H54 (cell line): Measurements from ENCODE around the gene PTPN5.

Experiments used
- DNase-seq: peaks from one replicate; pipeline ENCODE4 v3.0.0; 2011; ENCODE audit warnings: low spot score, mixed read lengths; ENCODE audit not compliant: insufficient read length
- FAIRE-seq: peaks from 3 replicates; lab custom pipeline; 2011; peaks lifted over from hg19 to GRCh38; lab: Jason Lieb, UNC
- POLR2A ChIP-seq: IDR thresholded peaks from 2 replicates; pipeline ENCODE4 v1.6.1; 2011; ENCODE audit warnings: low read depth, mild to moderate bottlenecking, low read length

Gene PTPN5

DNA sequence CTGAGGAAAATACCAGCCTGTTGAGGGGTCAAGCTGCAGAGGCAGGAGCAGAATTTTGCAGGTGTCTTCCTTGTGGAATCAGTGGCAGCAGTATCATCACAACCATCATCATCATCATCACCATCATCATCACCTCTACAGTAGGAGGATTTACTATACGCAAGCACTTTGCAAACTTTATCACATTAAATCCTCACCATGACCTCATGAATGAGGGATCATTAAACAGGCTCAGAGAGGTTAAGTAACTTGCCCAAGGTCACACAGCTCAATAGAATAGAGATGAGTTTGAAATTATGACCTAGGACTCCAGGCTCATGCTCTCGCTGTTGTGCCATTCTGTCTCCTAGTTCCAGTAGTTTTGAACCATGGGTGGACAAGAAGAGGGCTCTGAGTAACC lies 25.6 kb downstream of the PTPN5 start:
- FAIRE-seq (no peak), DNase-seq (no peak)
- no peak for TF ChIP-seq POLR2A

DNA sequence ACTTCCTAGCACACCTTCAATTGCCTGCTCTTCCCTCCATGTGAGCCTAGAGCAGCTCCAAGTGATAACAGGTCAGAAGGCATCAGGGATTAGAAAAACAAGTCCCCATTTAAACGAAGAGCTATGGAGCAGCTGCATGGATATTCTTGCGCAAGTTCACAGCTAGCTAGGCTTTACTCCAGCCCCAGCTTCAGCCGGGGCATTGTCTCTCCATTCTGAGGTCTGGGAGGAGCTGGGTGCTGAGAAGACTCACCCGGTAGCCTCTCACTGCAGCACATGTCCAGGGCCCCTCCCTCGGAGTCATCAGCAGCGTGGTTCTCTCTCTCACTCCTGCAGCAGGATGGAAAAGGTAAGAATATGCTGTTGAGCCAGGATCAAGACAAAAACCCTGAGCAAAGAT lies 26.0 kb downstream of the PTPN5 start:
- FAIRE-seq, result no peak
- DNase-seq, result no peak
- TF ChIP-seq POLR2A, result no peak

DNA sequence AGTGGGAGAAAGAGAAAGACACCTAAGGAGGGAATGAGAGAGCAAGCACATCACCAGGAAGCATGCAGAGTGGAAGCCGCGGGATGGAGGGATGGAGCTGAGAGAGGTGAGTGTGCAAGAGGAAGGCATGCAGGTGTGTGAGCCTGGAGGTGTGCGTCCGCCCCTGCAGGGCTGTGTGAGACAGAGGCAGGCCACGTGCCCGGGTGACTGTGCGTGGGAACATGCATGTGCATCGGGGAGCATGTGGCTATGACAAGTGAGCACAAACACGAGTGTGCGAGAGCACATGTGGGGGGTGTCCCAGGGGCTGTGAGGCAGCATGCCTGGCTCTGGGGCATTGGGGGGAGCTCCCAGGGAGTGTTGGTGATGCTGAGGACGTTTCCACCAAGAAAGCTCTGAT lies 29.9 kb downstream of the PTPN5 start:
- TF ChIP-seq POLR2A, result no peak
- DNase-seq (no peak), FAIRE-seq (no peak)

DNA sequence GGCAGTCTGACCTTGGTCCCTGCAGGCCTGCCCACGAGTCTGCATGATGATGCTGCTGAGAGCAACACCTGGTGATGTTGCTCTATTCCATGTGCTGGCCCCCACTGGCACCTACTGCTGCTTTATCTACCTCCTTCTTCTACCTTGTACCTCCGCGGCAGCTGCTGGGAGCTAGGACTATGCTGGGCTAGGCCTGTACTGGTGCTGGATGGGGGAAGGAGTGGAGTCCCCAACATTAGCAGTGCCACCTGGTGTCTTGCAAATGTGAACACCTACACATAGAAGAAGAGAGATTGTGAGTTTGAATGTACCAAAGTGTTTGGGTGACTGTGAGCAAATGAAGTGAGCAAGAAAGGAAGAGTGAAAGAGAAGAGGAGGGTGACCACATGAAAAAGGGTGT lies 30.5 kb downstream of the PTPN5 start:
- no peak for TF ChIP-seq POLR2A
- DNase-seq, result no peak
- FAIRE-seq, result no peak

DNA sequence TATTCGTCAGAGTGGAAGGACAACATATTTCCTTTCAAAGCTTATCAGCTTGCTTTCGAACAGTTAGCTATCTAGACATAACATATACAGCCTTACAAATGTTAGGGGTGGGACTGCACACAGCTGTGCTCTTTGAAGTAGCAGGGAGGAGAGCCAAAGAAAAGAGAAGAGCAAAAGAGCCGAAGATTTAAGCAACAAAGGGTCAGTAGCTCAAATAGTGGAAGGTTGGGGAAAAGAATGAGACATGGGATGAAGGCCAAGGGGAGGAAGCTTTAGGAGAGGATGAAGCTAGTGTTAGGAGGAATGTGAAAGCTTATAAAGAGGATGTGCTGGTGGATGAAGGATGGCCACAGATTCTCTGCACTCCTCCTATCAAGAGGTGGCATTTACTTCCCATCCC lies 33.8 kb downstream of the PTPN5 start:
- TF ChIP-seq POLR2A, result no peak
- DNase-seq, result no peak
- FAIRE-seq, result no peak

DNA sequence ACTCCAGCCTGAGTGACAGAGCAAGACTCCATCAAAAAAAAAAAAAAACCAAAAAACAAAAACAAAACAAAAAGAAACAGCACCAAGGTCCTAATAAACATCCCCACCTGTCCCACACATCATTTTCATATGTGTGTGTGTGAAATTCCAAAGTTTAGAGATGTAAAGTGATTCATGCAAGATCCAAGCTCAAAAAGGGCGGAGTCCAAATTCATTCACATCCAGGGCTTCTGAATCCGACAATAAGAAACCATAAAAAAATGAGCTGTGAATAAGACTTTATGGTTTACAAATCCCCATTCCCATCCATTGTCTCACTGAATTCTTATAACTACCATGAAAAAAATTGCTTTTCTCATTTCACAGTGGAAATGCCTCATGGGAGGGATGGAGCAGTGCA lies 34.7 kb downstream of the PTPN5 start:
- FAIRE-seq, result no peak
- TF ChIP-seq POLR2A, result no peak
- no peak for DNase-seq

DNA sequence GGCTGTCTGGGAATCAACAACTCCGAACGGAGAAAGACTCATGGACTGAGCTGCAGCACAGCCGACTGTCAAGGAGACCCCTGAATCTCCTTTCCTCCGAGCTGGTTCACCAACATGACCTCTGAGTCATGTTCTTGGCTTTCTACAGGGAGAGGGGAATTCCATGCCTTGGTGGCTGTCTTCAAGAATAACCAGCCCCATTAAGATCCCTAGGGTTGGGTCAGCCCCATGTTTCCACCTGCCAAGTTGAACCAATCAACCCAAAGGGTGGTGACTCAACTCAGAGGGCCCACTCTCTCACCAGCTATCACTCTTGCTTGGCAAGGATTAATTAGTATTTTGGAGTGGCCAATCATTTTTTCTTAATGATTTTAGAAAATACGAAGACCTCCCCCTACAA lies 37.3 kb downstream of the PTPN5 start:
- FAIRE-seq, result no peak
- DNase-seq, result peak; percentile 19
- TF ChIP-seq POLR2A, result no peak

DNA sequence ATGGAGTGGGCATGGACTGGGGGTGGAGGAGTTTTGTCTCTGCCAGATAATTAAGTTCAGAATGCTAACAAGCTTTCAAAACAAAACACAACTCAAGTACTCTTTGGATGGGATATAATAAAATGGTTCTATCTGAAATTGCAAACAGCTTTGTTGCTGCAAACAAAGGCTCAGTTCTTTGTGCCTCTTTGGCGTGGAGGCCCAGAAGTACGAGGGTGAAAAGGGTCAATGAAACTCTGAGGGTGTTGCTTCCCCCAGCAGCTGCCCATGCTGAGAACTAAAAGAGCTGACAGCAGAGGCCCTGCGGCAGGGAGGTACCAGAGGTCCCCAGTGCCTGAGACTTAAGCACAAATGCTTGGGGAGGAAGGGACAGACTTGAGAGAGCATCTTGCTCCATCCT lies 39.1 kb downstream of the PTPN5 start:
- no peak for FAIRE-seq
- DNase-seq, result no peak
- TF ChIP-seq POLR2A, result no peak

DNA sequence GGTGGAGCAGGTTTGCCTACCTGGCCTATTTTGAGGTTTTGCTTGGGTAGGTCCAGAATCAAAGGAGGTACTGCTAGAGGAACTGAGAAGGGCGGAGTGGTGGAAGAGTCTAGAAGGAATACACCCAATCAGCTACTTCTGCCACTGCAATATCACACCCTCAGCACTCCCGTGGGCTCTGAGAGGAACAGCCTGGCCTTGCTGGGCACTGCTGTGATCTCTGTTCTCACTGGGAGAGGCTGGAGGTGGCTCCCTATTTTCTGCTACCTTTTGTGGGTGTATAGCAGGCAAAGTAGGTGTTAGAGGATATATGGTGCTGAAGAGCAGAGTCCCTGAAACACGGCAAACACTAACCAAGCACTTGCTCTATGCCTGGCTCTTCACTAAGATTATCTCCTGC lies 40.7 kb downstream of the PTPN5 start:
- DNase-seq (no peak), FAIRE-seq (no peak)
- TF ChIP-seq POLR2A, result no peak

DNA sequence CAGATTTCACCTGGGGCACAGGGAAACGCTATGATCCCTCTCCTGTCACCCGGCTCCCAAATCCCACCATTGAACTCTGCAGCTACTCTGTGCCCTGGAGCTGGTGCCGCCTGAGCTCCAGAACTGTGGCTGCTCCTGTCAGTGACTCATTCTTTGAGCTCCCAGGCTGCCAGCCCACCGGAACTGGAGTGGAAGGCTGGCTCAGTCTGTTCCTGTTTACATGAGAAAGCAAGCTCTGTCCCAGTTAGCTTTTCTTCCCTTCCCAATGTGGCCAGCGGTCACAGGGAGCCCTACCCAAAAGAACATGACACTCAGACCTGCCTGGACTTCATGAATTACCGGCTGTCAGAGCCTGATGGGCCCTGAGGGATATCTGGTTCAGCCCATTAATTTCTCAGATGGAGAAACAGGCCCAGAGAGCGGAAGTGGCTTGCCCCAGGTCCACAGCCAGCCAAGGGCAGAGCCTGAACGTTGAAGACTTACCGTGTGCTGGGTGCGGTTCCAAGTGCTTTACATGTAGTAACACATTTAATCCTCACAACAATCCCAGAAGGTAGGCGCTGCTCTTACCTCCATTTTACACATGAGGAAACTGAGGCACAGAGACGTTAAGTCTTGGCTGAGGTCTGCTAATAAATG lies 41.8 kb downstream of the PTPN5 start:
- DNase-seq (peak; percentile 91), FAIRE-seq (no peak)
- TF ChIP-seq POLR2A, result peak; percentile 43; the same call in 1 of the 2 replicates

DNA sequence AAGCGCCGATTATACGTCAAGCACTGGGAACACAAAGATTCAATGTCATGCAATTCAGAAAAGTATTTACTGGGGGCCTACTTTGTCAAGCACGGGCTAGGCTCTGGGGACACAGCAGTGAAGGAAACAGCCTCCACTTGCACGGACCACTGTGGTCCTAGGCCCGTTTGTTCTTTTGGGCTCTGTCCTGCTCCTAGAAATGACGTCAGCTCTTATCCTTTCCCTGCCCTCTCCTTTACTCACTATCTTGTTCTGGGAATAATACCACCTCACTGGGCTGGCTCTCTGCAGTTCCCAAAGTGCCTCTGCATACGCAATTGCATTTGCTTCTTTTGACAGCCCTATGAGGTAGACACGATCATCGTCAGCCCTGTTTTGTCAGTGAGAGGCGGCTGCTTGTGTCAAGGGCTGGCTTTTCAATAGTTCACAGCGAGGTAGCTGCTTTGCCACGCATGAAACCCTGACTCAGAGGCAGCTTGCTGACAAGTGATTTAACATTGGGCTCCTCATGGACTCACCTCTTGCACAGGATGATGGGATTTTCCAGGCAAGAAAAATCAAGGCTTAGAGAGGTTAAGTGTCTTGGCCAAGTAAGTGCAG lies 42.7 kb downstream of the PTPN5 start:
- DNase-seq (peak; percentile 17), FAIRE-seq (no peak)
- no peak for TF ChIP-seq POLR2A

DNA sequence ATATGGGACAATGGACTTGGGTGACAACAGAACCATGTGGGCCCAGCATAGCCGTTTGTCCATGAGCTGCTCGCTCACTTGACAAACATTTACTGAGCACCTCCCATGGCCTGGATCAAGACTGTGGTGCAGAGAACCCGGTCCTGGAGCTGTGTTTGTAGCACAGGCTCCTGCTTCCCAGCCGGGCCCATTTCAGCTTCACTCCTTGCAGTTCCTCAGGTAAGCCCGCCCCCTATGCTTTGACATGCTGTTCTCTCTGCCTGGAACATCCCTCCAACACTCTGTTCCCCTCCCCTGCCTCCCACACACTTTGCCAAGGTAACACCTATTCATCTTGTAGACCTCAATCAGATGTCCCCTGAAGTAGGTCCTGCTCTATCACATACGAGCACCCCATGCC lies 46.3 kb downstream of the PTPN5 start:
- TF ChIP-seq POLR2A, result no peak
- FAIRE-seq (no peak), DNase-seq (no peak)

DNA sequence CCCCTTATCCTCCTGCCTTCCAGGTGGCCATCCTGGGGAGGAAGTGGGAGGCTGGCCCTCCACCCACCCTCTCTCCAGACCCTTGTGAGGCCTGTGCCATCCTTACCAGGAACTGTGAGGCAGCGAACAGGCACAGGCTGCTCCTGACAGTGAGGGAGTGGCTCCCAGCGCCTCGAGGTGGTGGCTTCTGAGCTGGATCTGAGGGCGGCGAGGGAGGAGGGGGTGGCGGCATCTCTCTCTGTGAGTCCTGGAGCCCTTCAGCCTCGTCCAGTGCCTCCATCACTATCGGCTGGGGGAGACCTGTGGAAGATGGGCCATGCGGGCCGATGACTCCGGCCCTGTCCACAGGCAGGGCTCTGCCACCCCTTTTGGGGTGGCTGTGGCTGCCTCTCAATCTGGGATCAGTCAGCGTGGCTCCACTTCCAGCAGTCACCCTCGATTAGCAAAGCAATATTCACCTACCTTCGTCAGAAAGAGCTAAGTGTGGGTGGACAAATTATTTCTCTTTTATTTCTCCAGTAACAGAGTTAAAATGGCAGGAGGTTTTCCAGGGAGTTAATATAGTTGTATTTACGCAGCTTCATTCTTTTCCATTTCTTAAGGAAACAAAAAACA lies 47.6 kb downstream of the PTPN5 start:
- FAIRE-seq, result no peak
- DNase-seq, result no peak
- no peak for TF ChIP-seq POLR2A

DNA sequence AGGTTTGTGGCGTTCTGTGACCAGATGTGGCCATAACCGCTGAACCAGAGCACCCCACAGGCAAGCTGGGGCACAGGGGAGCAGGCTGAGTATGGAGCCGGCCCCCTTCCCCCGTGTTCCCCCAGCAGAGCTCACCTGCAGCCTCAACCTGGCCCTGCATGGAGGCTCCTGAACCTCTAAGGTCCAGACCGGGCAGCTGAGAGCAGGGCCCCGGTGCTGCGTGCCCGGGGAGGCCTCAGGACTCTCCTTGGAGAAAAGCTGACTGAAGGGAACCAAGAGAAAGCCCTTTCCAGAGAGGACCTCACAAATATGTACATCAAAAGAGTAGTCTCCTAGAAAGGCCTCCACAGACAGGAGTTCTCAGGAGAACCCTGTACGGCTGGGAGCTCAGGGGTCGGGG lies 48.2 kb downstream of the PTPN5 start:
- DNase-seq, result no peak
- no peak for FAIRE-seq
- no peak for TF ChIP-seq POLR2A

DNA sequence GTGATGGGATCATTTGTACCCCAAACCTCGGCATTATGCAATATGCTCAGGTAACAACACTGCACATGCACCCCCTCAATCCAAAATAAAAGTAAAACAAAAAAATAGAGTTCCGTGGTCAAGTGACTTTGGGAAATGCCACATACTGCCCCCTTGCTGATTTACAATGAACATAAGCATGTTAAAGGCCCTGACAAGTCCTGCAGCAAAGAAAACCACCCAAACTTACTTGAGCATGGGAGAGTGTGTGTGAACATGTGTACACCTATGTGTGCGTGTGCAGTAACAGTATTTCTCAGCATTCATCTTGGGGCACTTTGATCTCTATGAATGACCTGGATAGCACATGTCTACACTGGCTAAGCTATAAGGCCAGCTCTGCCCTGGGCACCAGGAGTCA lies 49.8 kb downstream of the PTPN5 start:
- DNase-seq, result no peak
- FAIRE-seq, result no peak
- no peak for TF ChIP-seq POLR2A
